Astrocyte of the spinal cord (primary cell): ENCODE measurements around the gene CCDC85C.

Source experiments
- DNase-seq: peaks from one replicate; pipeline ENCODE4 v3.0.0; 2011; ENCODE audit warnings: low read depth, low spot score
- H3K4me3 ChIP-seq: 2 replicates; pipeline ENCODE4 v1.5.1; 2011; ENCODE audit warnings: low read depth, mild to moderate bottlenecking, low read length, moderate library complexity
- in situ Hi-C: cut with HindIII; loops from 2 replicates; pipeline ENCODE4 v1.10.0; 2017; ENCODE audit warnings: low sequenced_read_pairs
- TF ChIP-seq, protein P1 (sequence below): IDR thresholded peaks from 2 replicates; pipeline ENCODE4 v1.5.1; 2012; ENCODE audit warnings: low read depth, mild to moderate bottlenecking, low read length, inconsistent platforms

Gene CCDC85C

DNA sequence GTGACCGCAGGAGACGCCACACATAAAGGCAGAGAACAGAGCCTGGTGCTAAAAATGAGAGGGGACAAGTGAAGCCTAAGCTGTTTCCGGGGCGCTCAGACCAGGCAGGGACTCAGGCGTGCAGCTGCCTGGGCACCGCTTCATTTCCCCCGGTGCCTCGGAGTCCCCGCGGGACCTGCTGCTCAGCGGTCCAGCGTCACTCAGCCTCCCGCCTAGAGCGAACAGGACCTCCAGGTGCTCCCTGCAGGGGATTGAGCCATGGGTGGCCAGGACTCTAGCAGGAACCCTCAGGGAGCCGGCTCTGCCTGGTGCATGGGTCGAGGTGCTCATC lies 31.0 kb downstream of the CCDC85C start:
- TF ChIP-seq, protein P1, sequence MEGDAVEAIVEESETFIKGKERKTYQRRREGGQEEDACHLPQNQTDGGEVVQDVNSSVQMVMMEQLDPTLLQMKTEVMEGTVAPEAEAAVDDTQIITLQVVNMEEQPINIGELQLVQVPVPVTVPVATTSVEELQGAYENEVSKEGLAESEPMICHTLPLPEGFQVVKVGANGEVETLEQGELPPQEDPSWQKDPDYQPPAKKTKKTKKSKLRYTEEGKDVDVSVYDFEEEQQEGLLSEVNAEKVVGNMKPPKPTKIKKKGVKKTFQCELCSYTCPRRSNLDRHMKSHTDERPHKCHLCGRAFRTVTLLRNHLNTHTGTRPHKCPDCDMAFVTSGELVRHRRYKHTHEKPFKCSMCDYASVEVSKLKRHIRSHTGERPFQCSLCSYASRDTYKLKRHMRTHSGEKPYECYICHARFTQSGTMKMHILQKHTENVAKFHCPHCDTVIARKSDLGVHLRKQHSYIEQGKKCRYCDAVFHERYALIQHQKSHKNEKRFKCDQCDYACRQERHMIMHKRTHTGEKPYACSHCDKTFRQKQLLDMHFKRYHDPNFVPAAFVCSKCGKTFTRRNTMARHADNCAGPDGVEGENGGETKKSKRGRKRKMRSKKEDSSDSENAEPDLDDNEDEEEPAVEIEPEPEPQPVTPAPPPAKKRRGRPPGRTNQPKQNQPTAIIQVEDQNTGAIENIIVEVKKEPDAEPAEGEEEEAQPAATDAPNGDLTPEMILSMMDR, result no peak
- no peak overlapping the region for H3K4me3 ChIP-seq
- no peak for DNase-seq
- in situ Hi-C loops, result no loop called here

DNA sequence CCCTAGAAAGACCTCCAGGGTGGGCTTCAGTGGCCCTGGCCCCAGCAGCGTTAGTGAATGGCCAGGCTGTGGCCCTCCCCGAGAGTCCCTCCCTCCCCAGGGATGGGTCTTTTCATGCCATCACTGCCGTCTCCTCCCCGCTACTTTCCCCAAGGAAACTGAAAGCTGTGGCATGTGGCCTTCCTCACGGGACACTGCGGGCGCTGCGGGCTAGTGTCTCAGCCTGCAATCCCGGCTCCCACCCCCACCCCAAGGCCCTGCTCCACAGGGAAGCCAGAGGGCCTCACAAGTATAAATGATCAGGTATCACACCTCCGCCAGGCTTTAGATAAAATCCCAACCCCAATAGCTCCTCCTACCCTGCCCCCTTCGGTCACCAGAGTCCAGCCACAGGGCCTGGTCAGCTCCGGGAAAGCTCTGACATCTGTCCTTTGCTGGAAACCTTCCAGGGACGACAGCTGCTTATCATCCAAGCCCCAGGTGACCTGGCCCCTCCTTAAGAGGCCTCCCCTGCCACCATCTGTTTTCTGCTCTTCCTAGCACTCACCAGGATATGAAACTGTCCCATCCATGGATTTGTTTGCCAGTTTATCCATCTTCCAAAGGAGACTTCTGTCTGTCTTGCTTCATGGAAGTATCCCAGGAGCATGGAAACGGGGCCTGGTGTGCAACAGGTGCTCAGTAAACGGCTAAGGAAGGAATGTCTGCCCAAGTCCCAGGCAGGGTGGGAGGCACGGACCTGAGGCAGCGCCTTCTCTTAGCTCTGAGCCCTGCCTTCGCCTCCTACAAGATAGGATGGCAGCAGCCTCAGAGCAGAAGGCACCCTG lies 31.6 kb downstream of the CCDC85C start:
- no peak overlapping the region for H3K4me3 ChIP-seq
- TF ChIP-seq, protein P1, result no peak
- in situ Hi-C loops, result no loop called here
- DNase-seq, result no peak

DNA sequence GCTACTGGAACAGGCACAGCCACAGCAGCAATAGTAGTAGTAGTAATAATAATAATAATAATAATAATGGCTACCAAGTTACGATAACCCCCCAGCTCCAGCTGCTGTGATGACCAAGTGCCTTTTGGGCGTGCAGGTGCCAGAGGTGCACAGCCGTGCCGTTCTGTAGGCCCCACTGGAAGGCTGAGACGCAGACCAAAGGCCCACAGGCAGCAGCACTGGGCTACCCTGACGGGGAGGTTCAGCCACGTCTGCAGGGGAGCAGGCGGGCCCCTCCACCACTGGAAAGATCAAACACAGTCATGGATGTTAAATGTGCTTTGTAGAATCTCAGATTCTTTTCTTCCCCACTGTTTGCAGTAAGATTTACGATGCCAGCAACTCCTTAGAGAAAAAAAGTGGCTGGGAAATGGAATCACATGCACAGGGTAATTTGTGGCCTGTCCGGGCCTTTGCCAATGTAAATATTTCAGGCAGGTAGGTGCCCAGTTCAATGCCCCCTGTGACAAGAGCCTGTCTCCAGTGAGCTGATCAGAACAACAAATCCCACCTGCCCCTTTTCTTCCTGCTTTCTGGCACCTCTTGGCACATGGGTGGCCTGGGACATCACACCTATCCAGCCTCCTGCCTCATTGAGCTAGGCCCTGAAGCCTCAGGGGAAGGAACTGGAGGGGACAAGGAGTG lies 32.6 kb downstream of the CCDC85C start:
- DNase-seq, result no peak
- no peak overlapping the region for H3K4me3 ChIP-seq
- TF ChIP-seq, protein P1, result no peak
- in situ Hi-C loops, result no loop called here

DNA sequence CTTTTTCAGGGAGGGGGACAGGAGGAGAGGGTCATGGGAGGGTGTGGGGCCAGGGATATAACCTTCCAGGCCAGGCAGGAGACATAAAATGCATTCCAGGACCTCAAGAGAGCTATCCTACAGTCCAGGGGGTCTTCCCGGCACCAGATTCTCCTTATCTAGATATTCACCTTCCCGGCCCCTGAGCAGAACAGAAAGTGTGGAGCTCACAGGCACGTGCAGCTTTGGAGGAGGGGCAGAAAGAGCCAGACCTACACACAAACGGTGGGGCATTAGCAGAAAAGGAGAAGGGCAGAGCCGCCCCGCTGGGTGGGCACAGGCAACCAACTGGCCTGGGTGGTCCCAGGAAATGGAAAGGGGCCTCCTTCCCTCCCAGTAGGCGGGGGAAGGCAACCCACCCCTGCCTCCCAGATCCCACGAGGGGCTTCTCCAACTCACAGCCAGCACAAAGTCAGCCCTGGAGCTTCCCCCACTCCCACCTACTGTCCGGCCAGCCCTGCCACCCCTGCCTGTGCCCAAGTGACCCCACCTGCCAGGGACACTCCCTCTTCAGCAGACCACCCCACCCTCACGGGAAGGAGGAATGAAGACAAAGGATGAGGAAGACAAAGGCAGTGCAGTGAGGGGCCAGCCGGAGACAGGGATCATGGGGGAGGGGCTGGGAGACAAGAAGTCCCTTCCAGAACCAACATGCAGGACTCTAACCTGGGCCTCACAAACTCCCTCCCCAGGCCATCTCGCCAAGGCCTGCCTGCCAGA lies 33.3 kb downstream of the CCDC85C start:
- TF ChIP-seq, protein P1, result no peak
- DNase-seq, result no peak
- H3K4me3 ChIP-seq, result no peak overlapping the region
- in situ Hi-C loops, result no loop called here

DNA sequence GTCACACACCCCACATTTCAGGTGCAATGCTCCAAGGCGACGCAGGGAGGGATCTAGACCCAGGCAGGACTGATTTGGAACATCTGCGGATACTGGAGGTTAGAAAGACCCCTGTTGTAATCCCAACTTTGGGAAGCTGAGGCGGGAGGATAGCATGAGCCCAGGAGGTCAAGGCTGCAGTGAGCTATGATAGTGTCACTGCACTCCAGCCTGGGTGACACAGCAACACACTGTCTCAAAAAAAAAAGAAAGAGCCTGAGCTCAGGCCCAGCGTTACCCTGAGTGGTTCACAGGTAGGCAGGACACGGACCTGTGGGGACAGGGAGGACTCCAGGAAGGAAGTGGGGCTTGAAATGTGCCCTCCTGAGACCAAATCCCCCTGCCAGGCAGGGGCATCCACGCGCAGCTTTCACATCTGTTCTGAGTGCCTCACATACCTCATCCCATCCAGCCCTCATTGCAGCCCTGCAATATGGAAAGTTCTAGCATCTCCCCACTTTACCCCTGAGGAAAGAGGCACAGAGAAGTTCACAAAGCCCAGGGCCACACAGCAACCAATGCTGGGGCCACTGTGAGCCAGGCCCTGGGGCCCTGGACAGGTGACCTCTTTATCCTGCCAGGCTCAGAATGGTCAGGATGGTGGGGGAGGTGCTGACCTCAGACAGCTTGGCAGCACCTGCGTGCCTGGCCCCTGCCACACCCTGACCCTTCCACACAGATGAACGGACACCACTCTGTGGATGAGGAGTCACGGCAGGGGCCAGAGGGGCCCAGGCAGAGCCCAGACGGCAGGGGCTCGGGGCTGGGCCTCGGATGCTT lies 34.1 kb downstream of the CCDC85C start:
- in situ Hi-C loops, result no loop called here
- DNase-seq, result no peak
- H3K4me3 ChIP-seq, result no peak overlapping the region
- TF ChIP-seq, protein P1, result no peak
